Stimulated activated CD4-positive, alpha-beta T cell treated with anti-CD3 and anti-CD28 coated beads, Interleukin-4, amount 100 ng/mL, for 48 hours (primary cell): Measurements from ENCODE around the gene DHX30.

Source experiments
- DNase-seq, 2 donors: peaks; one replicate each; pipeline ENCODE4 v3.0.0-alpha.2; 2020; ENCODE audit warnings: low read depth in 2 of 2

DHX30 gene

DNA sequence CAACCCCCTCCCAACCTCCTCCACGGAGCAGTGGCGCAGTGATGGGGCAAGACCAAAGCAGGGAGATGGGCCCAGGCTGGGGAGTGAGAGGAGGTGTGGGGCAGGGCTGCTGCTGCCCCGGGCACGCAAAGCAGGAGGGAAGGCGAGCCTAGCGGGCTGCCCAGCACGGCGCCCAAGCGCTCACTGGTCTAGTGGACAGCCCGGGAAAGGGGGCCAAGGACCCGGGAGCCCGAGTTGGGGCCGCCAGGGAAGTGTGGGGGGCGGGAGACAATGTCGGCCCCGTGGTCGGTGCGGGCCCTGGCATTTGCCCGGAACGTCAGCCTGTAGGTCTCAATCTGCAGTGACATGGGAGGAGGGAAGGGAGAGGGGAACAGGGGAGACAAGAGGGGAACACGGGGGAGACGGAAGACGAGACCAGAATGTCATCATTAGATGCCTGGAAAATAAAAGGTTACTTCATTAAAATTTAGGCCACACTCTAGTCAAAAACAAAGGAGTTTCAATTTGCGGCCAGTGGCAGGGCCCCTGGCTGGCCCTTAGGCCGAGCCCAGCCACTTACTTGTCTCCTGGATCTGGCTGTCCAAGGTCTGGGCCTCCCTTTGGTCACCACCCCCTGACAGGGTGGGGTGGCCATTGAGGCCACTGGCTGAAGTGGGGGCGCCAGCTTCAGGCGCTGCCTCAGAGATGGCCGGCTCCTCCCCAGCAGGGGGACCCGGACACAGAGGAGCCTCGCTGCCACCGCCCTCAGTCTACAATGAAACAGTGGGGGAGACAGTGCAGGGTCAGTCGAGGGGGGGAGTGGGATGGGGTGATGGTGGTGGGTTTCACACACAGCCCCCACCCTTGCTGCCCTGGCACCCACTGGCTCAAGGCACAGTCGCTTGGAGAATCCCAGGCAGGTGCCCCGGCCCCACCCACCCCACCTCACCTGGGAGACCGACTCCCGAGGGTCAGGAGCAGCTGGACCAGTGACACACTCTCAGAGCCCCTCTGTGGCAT lies 50.0 kb downstream of the DHX30 start:
- no peak for DNase-seq

DNA sequence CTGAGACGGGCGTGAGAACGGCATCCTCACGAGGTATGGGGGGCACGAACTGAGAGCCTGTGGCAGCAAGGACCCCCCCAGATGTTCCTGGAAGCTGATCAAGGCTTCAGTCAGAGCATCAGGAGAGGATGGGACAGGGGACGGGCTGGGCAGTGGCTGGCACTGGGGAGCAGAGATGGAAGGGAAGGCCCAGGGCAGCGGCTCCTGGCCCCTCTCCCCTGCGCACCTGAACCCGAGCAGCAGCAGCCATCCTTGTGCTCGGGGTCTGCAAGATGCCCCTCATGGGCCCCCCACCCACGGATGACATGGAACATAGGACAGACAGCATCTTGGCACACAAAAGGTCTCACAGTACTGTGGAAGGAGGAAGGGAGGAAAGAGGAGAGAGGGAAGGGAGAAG lies 51.3 kb downstream of the DHX30 start:
- DNase-seq = no peak

DNA sequence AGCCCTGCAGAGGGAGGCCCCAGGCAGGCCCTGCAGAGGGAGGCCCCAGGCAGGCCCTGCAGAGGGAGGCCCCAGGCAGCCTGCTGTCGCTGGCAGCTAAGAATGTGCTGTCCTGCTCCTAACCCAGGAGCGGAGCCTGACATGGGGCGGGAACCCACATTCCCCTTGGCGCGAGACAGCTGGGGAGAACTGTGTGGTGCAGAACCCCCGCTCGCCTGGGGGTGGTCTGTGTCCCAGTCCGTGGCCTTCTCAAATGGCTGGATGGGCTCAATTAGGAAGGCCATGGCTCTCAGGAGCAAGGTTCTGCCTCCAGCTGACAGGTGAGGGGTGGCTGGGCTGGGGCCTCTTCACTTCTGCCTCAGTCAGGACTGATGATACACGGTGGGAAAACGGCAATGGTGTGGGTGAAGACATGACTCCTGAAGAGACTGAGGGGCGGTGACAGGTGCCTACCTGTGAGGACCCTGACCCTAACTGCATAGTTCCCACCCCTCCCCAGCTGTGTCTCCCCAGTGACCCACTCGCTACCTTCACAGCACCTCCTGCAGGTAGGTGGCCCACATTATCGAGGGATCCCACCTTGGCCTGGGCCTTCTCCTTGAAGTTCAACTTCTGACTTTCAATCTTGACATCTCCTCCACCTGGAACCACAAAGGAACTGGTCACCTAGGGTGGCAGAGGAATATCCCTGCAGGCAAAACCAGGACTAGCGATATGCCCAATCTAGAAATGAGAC lies 52.0 kb downstream of the DHX30 start:
- no peak for DNase-seq

DNA sequence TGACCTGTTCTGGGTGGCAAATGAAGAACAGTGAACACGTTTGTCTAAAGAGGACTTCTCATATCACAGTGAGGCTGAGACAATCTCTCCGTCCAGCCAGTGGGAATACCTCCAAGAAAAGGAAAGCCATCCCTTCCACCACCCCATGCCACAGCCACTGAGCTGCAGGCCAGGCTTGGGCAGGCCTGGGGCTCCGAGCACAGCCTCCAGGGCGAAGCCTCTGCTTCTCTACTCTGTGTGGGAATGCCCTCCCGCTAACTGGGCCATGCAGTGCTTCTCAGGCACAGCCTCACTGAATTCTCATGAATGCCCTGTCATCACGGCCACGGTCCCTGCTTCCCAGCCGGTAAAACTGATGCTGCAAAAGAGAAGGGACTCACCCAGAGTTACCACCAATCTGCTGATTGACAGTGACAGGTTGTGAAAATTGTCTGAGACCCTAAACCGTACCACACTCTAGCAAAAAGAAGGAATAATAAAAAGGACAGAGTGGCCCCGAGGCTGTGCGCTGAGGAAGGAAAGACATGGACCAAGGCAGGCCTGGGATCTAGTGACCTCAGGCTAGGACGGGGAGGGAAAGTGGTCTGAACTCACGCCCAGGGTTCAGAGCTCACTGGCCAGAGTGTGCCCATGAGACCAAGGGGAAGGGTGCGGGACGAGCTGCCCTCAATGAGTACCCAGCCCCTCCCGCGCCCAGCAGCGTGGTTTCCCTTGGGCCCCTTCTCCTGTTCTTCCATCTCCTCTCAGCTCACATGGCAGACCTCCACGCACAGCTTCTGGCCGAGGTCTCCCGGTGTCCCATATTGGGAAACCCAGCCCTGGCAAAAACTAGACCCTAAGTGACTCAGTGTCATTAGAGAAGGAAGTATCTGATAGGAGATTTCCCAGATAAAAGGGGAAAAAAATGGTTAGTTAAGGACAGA lies 52.8 kb downstream of the DHX30 start:
- no peak for DNase-seq

DNA sequence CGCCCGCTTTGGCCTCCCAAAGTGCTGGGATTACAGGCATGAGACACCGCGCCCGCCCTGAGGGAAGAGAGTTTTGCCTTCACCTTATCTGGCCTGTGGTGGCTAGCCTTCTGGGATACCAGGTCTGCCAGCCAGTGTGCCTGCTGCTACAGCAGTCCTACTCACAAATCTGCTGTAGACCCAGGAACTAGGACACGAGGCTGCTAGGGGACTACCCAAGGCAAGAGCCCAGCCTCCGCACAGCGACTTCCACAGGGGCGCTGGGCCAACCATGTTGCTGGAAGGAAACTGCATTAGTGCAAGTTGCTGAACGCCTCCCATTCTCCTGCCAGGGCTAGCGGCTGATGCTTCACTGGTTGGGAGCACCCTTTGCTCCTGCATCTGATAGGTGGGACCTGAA lies 53.7 kb downstream of the DHX30 start:
- DNase-seq = no peak

DNA sequence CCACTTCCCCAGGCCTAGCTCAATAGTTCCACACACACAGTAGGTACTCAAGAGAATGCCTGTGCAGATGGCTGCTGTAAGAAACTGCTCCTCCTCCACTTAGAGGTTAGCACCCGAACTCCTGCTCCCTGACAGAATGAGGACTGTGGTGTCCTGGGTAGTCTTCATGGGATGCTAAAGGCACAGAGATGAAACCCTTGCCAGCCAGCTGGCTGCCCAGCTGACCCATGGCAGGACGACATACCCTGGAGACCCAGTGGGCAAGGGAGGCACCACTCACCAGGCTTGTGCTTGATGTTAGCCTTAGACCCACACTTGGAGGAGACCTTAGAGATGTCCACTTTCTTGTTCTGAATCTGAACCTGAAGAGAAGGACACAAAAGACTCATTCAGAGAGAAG lies 54.2 kb downstream of the DHX30 start:
- no peak for DNase-seq

DNA sequence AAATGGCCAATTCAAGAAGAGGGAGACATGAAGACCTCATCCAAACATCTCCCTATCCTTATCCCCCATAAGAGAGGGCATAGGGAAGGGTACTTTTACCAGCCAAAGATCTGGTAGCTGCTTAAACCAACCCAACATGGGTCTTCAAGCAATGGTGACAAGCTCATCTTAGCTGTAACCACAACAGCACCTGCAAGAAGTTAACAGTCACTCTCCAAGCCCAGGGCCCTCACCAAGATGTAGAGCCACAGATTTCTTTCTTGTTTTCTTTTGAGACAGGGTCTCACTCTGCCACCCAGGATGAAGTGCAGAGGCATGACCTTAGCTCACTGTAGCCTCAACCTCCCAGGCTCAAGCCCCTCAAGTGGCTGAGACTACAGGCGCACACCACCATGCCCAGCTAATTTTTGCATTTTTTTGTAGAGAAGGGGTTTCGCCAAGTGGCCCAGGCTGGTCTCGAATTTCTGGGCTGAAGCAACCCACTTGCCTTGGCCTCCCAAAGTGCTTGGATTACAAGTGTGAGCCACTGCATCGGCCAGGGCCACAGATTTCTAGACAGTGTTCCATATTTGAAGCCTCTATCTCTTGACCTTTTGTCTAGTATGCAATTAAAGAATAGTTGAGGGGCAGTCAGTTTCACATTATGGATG lies 57.1 kb downstream of the DHX30 start:
- no peak for DNase-seq

DNA sequence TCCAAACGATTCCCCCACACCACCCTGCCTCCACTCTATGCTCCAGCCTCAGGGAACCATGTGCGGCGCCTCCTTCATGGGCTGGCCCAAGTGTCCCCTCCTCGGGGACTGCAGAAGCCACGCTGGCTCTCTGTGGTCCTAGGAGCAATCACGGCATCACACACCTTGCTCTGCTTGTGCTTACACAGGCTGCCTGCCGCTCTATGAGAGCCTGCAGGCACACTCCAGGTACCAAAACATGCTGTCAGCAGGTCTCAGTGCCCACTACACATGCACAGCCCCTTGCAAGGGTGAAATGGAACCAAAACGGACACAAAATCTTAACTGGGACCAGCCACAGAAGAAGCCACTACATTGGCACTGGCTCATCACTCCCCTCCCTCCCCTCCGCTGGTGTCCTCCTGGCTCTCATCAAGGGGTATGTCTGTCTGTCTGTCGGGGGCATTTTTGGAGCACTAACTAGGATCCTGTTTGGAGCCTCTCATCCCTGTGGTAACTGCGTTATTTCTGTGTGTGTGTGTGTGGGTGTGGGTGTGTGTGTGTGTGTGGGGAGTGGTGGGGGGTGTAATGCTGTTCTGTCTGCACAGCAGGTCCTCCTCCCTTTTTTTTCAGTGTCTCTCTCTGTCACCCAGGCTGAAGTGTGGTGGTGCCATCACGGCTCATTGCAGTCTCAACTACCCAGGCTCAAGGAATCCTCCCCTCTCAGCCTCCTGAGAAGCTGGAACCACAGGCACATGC lies 60.6 kb downstream of the DHX30 start:
- no peak for DNase-seq

DNA sequence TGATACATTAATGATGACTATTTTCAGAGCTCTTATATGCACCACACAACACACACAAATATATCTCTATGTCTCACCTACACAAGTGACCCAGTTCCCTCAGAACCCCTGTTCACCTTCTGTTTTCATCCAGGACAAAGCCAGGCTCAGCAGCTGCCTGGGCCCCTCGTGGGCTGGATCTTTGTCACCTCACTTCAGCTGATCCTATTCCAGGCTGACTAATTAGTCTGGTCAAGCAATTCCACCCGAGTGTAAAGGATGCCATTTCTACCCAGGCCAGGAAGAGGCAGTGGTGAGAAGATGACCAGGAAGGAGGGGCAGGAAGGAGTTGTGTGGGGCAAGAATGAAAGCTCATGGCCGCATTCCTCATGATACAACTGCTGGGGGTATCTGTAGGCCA lies 62.3 kb downstream of the DHX30 start:
- DNase-seq = no peak

DNA sequence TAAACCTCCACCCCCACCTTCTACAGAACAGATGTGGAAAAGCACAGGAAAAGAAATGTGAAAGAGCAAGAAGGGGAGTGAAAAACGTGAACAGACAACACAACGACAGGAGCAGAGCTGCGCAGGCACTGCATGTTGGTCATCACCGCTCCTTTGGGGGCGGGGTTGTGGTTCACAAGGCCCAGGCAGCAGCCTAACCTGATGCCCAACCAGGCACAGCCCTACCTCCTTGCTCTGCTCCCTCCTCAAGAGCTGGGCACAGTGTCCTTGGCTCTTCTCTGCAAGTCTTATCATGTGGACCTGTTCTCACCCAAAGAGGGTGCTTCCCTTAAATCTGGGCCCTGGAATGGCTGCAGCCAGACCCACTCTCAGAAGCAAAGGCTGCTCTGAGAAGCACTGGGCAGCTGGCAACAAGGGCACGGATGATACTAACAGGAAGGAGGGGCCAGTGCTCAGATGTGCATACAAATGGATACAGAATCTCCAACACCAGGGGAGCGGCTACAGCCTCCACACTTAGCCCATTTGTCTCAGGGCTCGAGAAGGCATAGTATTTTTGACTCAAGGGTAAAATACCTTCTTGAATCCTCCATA lies 64.6 kb downstream of the DHX30 start:
- no peak for DNase-seq

DNA sequence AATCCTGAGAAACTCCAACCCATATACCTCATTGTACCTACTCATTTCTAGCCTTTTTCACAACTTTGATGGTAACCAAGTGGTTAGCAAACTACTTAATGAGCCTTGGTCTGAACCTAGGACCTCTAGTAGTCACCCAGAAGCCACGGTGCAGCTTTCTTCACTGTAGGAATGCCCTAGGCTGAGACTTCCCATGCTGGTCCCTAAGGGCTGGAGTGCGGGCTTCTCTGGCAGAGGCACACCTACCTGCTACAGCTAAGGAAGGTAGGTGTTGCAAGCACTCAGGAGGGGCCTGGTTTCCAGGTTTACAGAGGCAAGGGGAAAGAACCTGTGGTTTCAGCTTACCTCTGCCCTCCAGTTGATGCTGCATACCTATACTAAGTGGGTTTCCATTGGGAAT lies 65.4 kb downstream of the DHX30 start:
- no peak for DNase-seq

DNA sequence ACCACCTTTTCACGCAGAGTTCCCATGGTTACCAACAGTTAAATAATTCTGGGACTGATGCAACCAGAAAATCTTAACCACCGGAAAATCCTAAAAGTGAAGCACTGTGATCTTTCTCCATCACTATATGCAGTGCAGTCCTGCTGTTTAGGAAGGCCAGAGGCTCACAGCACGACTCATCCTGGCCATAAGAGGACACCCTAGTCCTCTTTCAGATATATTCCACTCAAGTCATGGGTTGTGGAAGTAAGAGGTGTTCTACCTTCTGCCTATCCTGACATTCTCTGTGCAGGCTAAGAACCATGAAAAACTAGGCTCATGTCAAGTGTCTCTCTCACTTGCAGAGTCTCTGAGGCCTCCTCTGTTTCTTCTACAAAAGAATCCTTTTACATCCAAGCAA lies 67.2 kb downstream of the DHX30 start:
- no peak for DNase-seq

DNA sequence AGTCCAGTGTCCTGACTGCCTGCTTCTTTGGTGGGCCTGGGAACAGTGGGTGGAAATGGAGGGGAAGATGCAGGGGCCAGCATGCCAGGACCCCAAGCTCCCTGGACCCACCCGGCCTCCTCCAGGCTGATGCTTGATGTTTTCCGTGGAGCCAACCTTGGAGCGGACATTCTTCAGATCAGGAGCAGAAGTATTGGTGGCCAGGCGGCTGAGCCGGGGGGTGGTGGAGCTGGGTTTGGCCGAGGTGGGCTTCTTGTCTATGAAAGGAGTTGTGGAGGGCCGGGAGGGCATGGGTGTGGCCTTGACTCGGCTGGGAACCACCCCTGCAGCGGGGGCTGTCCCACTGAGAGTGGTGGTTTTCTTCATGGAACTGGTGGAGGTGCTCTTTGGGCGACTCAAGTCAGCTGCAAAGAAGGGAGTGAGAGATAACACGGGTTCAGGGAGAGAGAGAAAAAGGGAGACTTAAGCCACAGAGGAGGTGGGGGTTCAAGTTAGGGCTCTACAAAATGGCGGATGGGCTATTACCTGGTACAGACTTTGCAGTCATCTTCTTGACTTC lies 67.8 kb downstream of the DHX30 start:
- DNase-seq = no peak

DNA sequence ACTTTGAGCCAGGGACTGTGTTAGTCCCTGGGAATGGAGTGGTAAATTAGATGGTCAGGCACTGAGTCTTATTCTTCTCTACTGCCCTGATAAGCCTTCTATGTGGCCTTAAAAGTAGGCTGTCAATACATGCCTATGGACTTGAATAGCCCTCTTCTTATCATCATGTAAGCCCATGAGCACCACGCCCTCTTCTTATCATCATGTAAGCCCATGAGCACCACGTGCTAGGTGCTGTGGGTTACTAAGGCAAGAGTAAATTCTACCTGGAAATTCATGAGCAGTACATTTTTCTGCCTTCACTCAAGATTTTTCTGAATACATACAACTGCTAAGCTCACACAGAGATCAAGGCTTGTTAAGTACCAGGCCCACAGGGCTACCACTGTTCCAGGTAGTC lies 68.5 kb downstream of the DHX30 start:
- DNase-seq = no peak

DNA sequence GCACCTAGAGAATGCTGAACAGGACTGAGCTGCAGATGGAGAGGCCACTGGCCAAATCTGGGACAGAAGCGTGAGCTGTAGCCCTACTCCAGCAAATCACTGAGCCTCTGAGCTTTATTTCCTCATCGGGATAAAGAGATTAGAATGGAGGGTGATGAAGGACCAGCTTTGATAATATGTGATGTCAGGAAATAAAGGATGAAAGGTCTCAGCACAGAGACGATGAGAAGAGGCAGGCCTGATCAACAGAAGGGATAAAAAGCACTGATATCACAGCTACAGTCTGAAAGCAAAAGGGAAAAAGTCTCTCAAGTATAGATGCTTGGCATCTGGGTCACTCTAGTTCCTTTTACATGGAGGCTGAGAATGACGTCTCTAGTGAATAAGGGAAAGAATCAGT lies 70.0 kb downstream of the DHX30 start:
- DNase-seq = no peak

DNA sequence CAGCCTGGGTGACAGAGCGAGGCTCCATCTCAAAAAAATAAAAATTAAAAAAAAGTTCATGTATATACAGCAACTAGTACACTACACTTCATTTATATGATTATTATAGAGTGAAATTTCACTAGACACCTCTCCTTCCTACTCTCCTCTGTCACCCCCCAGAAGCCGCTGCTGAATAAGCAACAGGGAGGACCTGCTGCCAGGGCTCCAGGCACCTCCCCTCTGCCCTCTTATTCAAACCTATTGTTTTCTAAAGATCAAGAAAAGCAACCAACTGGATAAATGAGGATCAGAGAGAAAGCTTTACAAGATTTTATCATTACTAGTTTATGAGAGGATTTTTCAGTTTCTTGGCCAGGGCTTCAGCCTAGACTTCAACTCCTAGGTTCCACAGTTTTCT lies 71.5 kb downstream of the DHX30 start:
- DNase-seq = no peak

DNA sequence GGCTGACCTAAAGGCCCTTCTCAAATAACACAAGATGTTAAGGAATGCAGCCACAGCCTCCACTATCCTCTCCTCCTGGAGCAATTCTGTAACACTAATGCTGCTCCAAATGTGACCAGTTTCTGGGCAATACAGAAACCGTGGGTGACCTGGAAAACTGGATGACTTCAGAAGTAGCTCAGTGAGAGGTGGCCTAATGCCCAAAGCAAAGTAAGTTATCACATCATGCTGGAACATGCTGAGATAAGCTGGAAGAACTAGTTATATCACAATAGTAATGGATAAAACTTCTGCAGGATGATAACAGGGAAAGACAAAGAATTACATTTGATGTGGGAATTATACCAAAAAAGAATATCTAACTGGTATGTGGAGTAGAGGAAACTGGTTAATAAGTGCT lies 72.0 kb downstream of the DHX30 start:
- DNase-seq = no peak

DNA sequence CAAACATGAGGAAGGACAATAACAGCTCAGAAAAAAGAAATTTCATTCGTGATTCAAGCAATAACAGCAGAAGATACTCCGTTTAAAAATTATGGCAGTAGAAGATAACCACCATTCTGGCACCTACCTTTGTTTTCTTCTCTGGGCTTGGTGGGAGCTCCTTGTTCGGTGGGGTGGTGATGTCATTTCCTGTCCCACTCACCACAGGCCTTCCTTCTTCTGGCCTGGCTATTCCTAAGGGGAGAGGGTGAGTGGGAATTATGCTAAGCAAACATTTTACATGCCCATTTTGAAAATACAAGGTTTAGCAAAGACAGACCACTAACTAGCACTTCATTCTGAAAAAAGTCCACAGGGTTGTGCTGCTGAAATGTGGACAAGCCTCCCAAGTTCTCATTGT lies 74.4 kb downstream of the DHX30 start:
- no peak for DNase-seq

DNA sequence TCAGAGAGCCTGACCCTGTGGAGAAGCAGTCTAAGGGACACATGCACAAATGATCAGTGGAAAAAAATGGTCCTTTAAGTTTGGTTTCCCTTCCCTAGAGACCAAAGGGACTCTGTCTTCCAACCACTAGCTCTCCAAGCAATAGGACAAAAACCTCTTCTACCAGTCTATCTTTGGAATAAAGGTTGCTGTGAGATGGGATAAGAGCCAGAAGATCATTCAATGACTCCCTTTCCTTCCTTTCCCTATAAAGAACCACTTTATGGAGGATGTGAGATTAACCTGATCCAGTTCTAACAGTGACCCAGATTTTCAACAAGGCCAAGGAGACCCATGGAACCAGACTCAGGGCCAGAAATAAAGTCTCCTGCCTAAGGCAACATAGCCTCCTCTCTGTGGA lies 74.8 kb downstream of the DHX30 start:
- DNase-seq = no peak

DNA sequence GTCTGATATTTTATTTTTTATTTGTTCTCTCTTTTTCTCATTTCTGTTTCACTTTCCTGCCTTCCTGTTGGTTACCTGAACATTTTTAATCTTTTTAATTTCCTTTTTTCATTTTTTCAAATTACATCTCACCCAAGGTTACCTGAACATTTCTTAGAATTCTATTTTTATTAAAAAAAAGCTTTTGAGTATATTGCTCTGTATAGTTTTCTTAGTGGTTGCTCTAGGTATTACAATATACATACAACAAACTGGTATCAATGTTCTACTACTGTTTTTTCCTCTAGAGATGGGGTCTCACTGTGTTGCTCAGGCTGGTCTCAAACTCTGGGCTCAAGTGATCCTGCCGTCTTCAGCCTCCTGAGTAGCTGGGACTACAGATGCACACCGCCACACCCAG lies 79.4 kb downstream of the DHX30 start:
- DNase-seq = no peak
